ENCODE results near the gene PAPLN. TPM values are rescaled to one million over a fixed set of nuclear protein-coding genes. Genes with fewer than 3 reads are reported as not detected.

The PAPLN gene
- total and polyA plus RNA-seq, 4 donors, result 5.1 to 69.3 (median 25.3) TPM

DNA sequence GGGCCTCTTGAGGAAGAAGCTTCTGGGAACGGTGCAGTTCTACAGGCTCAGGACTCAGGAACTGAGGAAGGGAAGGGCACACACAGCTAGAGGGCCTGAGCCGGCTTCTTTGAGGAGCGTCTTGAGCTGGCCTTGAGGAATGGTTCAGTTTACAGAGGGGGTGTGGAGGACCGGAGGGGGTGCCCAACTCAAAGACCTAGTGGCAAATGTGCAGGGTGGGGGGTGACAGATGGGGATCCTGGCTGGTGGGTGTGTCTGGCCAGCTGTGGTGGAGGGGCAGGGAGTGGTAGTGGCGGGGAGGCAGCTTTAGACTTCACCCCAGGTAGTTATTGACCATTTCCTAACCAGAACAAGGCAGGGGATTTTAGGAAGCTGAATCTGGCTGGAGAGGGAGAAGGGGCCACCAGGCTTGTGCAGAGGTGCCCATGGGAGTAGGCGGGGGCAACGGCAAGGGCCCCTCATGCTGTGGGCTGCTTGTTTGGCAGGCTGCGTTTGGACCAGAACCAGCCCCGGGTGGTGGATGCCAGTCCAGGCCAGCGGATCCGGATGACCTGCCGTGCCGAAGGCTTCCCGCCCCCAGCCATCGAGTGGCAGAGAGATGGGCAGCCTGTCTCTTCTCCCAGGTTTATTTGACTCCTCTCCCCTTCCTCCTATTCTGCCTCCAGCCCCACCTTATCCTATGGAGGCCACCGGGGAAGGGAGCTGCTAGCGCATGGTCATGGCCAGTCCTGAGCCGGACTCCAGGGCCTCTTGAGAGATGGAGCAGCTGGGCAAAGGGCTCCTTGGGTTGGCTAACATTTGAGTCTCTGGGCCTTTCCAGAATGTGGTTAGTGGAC is 27.8 kb downstream of the PAPLN start:
- DNase-seq (ENCODE audit: low read depth in 4 of 6, low spot score in 6 of 6), result no peak
- peaks cover 6% of the 10 kb centered on the region for H3K36me3 ChIP-seq (ENCODE audit: control insufficient read depth, insufficient read depth, low read length)
- H3K4me1 ChIP-seq (ENCODE audit: control insufficient read depth, insufficient read depth, low read length), result peaks cover 24% of the 10 kb centered on the region
- 81% methylated on average over 16 of the region's 18 CpGs for WGBS (ENCODE audit: insufficient coverage)
- no peaks in the 10 kb centered on the region for H3K9me3 ChIP-seq (ENCODE audit: control insufficient read depth, insufficient read depth, low read length)
- H3K27ac ChIP-seq (ENCODE audit: low read depth, low read length), result no peak overlapping the region
- peaks cover 4% of the 10 kb centered on the region for H3K27me3 ChIP-seq (ENCODE audit: control insufficient read depth, insufficient read depth, low read length)
- H3K4me3 ChIP-seq (ENCODE audit: low read depth, low read length), result no peak overlapping the region

DNA sequence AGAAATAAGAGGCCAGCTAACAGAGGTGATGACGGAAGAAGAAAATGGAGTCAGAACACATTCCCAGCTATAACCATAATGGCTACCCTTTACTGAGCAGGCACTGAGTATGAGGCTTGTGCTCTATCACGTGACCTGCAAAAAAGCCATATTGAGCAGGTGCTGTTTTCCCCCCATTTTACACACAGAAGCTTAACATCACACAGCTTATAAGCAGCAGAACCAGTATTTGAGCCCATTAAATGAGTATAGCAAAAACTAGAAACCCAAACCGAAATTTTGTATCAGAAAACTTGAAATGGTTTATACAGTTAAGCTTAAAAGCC is 28.4 kb downstream of the PAPLN start:
- no peaks in the 10 kb centered on the region for H3K9me3 ChIP-seq (ENCODE audit: control insufficient read depth, insufficient read depth, low read length)
- H3K27me3 ChIP-seq (ENCODE audit: control insufficient read depth, insufficient read depth, low read length), result peaks cover 7% of the 10 kb centered on the region
- peaks cover 23% of the 10 kb centered on the region for H3K4me1 ChIP-seq (ENCODE audit: control insufficient read depth, insufficient read depth, low read length)
- peaks cover 6% of the 10 kb centered on the region for H3K36me3 ChIP-seq (ENCODE audit: control insufficient read depth, insufficient read depth, low read length)
- H3K4me3 ChIP-seq (ENCODE audit: low read depth, low read length), result no peak overlapping the region
- WGBS (ENCODE audit: insufficient coverage), result 100% methylated on average over 1 of the region's 3 CpGs
- no peak overlapping the region for H3K27ac ChIP-seq (ENCODE audit: low read depth, low read length)
- DNase-seq (ENCODE audit: low read depth in 4 of 6, low spot score in 6 of 6), result no peak

DNA sequence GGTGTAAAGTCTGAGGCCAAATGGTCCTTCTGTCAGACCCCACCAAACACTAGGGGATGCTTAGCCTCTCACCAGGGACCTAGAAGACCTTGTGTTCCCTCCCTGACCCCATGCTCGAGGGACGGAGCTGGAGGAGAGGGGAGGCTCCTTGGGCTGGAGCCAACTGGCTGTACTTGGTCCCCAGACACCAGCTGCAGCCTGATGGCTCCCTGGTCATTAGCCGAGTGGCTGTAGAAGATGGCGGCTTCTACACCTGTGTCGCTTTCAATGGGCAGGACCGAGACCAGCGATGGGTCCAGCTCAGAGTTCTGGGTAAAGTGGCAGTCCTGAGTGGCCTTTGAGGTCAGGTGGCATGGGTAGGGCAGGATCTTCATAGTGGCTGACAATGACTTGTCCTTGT is 29.0 kb downstream of the PAPLN start:
- WGBS (ENCODE audit: insufficient coverage), result 79% methylated on average over 7 of the region's 7 CpGs
- no peak overlapping the region for H3K27ac ChIP-seq (ENCODE audit: low read depth, low read length)
- DNase-seq (ENCODE audit: low read depth in 4 of 6, low spot score in 6 of 6), result no peak

DNA sequence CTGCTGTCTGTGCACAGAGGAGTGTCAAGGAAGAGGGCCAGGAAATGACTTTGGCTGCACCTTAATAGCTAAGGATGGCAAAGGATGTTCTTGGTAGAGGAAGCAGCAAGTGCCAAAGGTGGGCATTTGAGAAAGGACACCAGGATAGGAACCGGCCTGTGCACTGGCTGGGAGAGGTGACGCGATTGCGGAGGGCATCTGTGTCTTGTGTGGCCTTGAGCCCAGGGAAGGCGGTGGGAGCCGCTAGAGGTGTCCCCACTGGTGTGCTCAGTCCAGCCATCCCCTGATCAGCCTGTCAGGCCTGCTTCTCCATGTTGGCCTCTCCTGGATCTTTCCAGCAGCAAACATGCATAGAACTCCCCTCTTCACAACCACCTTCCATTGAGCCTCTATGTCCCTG is 30.2 kb downstream of the PAPLN start:
- 97% methylated on average over 6 of the region's 6 CpGs for WGBS (ENCODE audit: insufficient coverage)
- H3K36me3 ChIP-seq (ENCODE audit: control insufficient read depth, insufficient read depth, low read length), result peaks cover 6% of the 10 kb centered on the region
- no peak for DNase-seq (ENCODE audit: low read depth in 4 of 6, low spot score in 6 of 6)
- peaks cover 10% of the 10 kb centered on the region for H3K4me1 ChIP-seq (ENCODE audit: control insufficient read depth, insufficient read depth, low read length)
- H3K27me3 ChIP-seq (ENCODE audit: control insufficient read depth, insufficient read depth, low read length), result peaks cover 7% of the 10 kb centered on the region
- no peak overlapping the region for H3K27ac ChIP-seq (ENCODE audit: low read depth, low read length)
- H3K4me3 ChIP-seq (ENCODE audit: low read depth, low read length), result no peak overlapping the region
- H3K9me3 ChIP-seq (ENCODE audit: control insufficient read depth, insufficient read depth, low read length), result no peaks in the 10 kb centered on the region

More for the DNA sequence above, 29.0 kb downstream of the PAPLN start:
- H3K27me3 ChIP-seq (ENCODE audit: control insufficient read depth, insufficient read depth, low read length), result peaks cover 7% of the 10 kb centered on the region
- H3K4me1 ChIP-seq (ENCODE audit: control insufficient read depth, insufficient read depth, low read length), result peaks cover 17% of the 10 kb centered on the region
- H3K4me3 ChIP-seq (ENCODE audit: low read depth, low read length), result no peak overlapping the region
- H3K36me3 ChIP-seq (ENCODE audit: control insufficient read depth, insufficient read depth, low read length), result peaks cover 6% of the 10 kb centered on the region
- no peaks in the 10 kb centered on the region for H3K9me3 ChIP-seq (ENCODE audit: control insufficient read depth, insufficient read depth, low read length)

DNA sequence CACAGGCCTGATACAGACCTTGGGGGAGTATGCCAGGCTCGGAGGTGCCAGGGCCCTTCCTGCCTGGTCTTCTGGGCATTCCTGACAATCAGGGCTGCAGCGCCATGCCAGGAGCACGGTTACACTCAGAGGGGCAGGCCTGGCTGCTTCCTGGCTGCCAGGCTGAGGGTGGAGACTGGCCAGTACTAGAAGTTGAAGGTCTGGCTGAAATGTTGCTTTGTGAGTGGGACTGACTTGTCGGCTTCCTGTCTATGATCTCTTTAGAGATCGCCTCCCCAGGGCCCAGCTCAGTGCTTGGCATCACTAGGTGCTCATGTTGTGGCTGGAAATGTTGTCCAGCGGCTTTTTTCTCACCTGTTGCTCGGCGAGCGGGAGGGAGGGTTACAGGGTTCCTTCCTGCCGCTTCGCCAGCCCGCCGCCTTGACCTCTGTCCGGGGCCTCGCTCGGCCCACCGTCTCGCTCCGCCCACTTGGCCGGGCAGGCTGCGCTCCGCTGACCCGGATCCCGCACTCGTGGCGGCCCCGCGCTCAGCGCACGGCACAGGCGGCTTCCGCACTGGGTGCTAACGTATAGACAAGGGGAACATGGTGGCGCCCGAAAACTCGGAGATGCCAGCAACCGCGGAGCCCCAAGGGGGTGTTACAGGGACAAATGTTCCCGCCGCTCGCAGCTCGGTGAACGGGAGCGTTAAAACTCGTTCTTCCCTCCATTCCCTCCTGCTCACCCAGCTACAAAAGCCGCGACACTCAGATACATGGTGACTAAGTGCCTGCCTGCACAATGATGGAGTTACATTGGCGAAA is 32.6 kb downstream of the PAPLN start:
- H3K27ac ChIP-seq (ENCODE audit: low read depth, low read length), result no peak overlapping the region

DNA sequence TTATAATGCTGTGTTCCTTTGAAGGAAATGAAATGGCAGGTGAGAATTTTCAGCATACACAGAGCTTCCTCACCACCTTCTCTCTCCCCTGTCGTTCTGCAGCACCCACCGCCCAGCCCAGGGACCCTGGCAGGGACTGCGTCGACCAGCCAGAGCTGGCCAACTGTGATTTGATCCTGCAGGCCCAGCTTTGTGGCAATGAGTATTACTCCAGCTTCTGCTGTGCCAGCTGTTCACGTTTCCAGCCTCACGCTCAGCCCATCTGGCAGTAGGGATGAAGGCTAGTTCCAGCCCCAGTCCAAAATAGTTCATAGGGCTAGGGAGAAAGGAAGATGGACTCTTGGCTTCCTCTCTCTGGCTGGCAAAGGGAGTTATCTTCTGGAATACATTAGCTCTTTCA is 35.1 kb downstream of the PAPLN start:
- WGBS (ENCODE audit: insufficient coverage), result 73% methylated on average over 4 of the region's 6 CpGs
- Histone ChIP-seq H3K36me3 (ENCODE audit: control insufficient read depth, insufficient read depth, low read length) (peaks cover 18% of the 10 kb centered on the region), H3K27ac (ENCODE audit: low read depth, low read length) (no peak overlapping the region)

More for the DNA sequence above, 32.6 kb downstream of the PAPLN start:
- Histone ChIP-seq H3K4me1 (ENCODE audit: control insufficient read depth, insufficient read depth, low read length) (peaks cover 10% of the 10 kb centered on the region), H3K9me3 (ENCODE audit: control insufficient read depth, insufficient read depth, low read length) (no peaks in the 10 kb centered on the region), H3K27me3 (ENCODE audit: control insufficient read depth, insufficient read depth, low read length) (peaks cover 7% of the 10 kb centered on the region), H3K4me3 (ENCODE audit: low read depth, low read length) (peak overlapping the region; percentile 31), H3K36me3 (ENCODE audit: control insufficient read depth, insufficient read depth, low read length) (peaks cover 6% of the 10 kb centered on the region)
- DNase-seq (ENCODE audit: low read depth in 4 of 6, low spot score in 6 of 6), result peak in 2 of 6 donors; percentile 43 to 49
- 7% methylated on average over 47 of the region's 48 CpGs for WGBS (ENCODE audit: insufficient coverage)

DNA sequence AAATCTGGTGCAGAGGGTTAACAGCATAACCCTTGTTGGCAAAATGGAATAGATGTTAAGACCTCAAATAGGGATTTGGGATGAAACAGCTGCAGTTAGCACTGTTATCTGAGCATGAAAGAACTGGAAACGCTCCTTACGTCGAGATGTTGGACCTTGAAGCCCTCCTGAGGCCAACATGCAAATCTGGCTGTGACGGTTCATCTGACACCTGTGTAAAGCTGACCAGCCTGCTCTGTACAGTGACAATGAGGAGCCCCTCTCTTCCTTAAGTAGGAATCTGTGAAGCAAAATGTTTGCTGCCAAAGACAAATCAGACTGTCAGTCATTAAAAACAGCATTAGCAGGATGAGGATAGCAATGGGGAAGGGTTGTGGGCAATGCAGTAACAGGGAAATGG is 36.5 kb downstream of the PAPLN start:
- WGBS (ENCODE audit: insufficient coverage), result 94% methylated on average over 4 of the region's 4 CpGs

More for the DNA sequence above, 35.1 kb downstream of the PAPLN start:
- Histone ChIP-seq H3K9me3 (ENCODE audit: control insufficient read depth, insufficient read depth, low read length) (no peaks in the 10 kb centered on the region), H3K27me3 (ENCODE audit: control insufficient read depth, insufficient read depth, low read length) (peaks cover 7% of the 10 kb centered on the region), H3K4me1 (ENCODE audit: control insufficient read depth, insufficient read depth, low read length) (peaks cover 10% of the 10 kb centered on the region), H3K4me3 (ENCODE audit: low read depth, low read length) (no peak overlapping the region)
- DNase-seq (ENCODE audit: low read depth in 4 of 6, low spot score in 6 of 6), result peak in 2 of 6 donors; percentile 20 to 46

DNA sequence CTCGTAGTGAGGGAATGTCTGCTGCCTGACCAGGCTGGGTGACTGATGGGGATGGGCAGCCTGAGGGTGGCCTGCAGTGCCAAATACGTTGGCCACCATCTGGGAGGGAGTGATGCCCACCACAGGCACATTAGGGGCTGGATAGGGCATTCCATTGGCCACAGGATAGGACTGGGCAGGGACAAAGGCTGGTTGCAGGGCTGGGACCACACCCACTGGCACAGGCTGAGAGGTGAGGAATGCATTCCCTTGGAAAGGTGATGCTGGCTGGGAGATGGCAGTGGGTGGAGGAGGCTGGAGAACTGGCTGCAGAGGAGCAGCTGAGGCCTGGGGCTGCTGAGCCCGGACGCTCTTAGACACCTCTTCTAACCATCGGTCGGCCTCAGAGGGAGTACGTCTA is 39.5 kb downstream of the PAPLN start:
- no peak overlapping the region for H3K4me3 ChIP-seq (ENCODE audit: low read depth, low read length)
- H3K9me3 ChIP-seq (ENCODE audit: control insufficient read depth, insufficient read depth, low read length), result no peaks in the 10 kb centered on the region
- H3K27me3 ChIP-seq (ENCODE audit: control insufficient read depth, insufficient read depth, low read length), result no peaks in the 10 kb centered on the region
- no peaks in the 10 kb centered on the region for H3K4me1 ChIP-seq (ENCODE audit: control insufficient read depth, insufficient read depth, low read length)
- H3K36me3 ChIP-seq (ENCODE audit: control insufficient read depth, insufficient read depth, low read length), result peaks cover 18% of the 10 kb centered on the region
- 93% methylated on average over 7 of the region's 7 CpGs for WGBS (ENCODE audit: insufficient coverage)
- no peak overlapping the region for H3K27ac ChIP-seq (ENCODE audit: low read depth, low read length)
- no peak for DNase-seq (ENCODE audit: low read depth in 4 of 6, low spot score in 6 of 6)

More for the DNA sequence above, 36.5 kb downstream of the PAPLN start:
- peaks cover 10% of the 10 kb centered on the region for H3K4me1 ChIP-seq (ENCODE audit: control insufficient read depth, insufficient read depth, low read length)
- H3K9me3 ChIP-seq (ENCODE audit: control insufficient read depth, insufficient read depth, low read length), result no peaks in the 10 kb centered on the region
- no peak overlapping the region for H3K4me3 ChIP-seq (ENCODE audit: low read depth, low read length)
- peaks cover 16% of the 10 kb centered on the region for H3K36me3 ChIP-seq (ENCODE audit: control insufficient read depth, insufficient read depth, low read length)
- peaks cover 4% of the 10 kb centered on the region for H3K27me3 ChIP-seq (ENCODE audit: control insufficient read depth, insufficient read depth, low read length)
- H3K27ac ChIP-seq (ENCODE audit: low read depth, low read length), result no peak overlapping the region
- no peak for DNase-seq (ENCODE audit: low read depth in 4 of 6, low spot score in 6 of 6)

DNA sequence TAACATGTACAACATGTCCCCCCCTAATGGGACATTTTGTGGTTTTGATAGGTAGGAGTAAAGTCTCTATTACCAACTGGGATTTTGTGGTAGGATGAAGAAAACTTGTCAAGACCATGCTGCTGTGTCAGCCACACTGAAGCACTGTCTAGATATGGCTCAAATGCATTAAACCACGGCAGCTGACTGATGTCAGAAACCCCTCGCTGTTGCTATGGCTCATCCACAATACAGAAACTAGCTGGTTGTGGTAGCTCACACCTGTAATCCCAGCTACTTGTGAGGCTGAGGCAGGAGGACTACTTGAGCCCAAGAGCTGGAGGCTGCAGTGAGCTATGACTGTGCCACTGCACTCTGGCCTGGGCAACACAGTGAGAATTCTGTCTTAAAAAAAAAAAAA is 40.1 kb downstream of the PAPLN start:
- Histone ChIP-seq H3K4me1 (ENCODE audit: control insufficient read depth, insufficient read depth, low read length) (no peaks in the 10 kb centered on the region), H3K36me3 (ENCODE audit: control insufficient read depth, insufficient read depth, low read length) (peaks cover 16% of the 10 kb centered on the region), H3K4me3 (ENCODE audit: low read depth, low read length) (no peak overlapping the region), H3K9me3 (ENCODE audit: control insufficient read depth, insufficient read depth, low read length) (no peaks in the 10 kb centered on the region), H3K27ac (ENCODE audit: low read depth, low read length) (no peak overlapping the region), H3K27me3 (ENCODE audit: control insufficient read depth, insufficient read depth, low read length) (no peaks in the 10 kb centered on the region)
- WGBS (ENCODE audit: insufficient coverage), result 100% methylated on average over 2 of the region's 2 CpGs
- DNase-seq (ENCODE audit: low read depth in 4 of 6, low spot score in 6 of 6), result no peak
